GM19025 (cell line): ENCODE data around the gene FNIP1.
"Not testable (repeated sequence)": the region's sequence is repeated elsewhere in the genome, so short reads cannot be mapped to it uniquely, and the experiment has no call there.

Experiments used
- ATAC-seq: cut with Tn5 transposase; IDR thresholded peaks from one replicate; pipeline ENCODE4 v1.9.1; 2021; ENCODE audit warnings: mild to moderate bottlenecking, low read depth, moderate library complexity; ENCODE audit not compliant: unreplicated experiment

The FNIP1 gene

GRCh38 chr5:131796793-131797693 is at the start of gene FNIP1:
Gene FNIP1, minus strand, starts transcription at chr5:131797017. Its CDS starts 96 bp downstream, at chr5:131796921.
- peak; percentile 95 for ATAC-seq

GRCh38 chr5:131846536-131846935 is 49.7 kb upstream of the FNIP1 start:
- no peak for ATAC-seq

GRCh38 chr5:131845828-131846227 is 49.0 kb upstream of the FNIP1 start:
- no peak for ATAC-seq

GRCh38 chr5:131842971-131843370 is 46.2 kb upstream of the FNIP1 start:
- not testable (repeated sequence) for ATAC-seq

- ATAC-seq = not testable (repeated sequence)
Observed at GRCh38 chr5:131832702-131833101, 35.9 kb upstream of the FNIP1 start.

GRCh38 chr5:131825404-131826013 is 28.7 kb upstream of the FNIP1 start:
- ATAC-seq = no peak

GRCh38 chr5:131824631-131825030 is 27.8 kb upstream of the FNIP1 start:
- no peak for ATAC-seq

- no peak for ATAC-seq
Observed at GRCh38 chr5:131821221-131821620, 24.4 kb upstream of the FNIP1 start.

- ATAC-seq = no peak
Observed at GRCh38 chr5:131818001-131818724, 21.3 kb upstream of the FNIP1 start.

- ATAC-seq = no peak
Observed at GRCh38 chr5:131814990-131815389, 18.2 kb upstream of the FNIP1 start.

GRCh38 chr5:131812371-131813160 is 15.7 kb upstream of the FNIP1 start:
- no peak for ATAC-seq

GRCh38 chr5:131810510-131811249 is 13.9 kb upstream of the FNIP1 start:
- ATAC-seq = no peak

GRCh38 chr5:131795879-131796792 is 681 bp downstream of the FNIP1 start:
- ATAC-seq = peak; percentile 11

GRCh38 chr5:131795228-131795627 is 1.6 kb downstream of the FNIP1 start:
- no peak for ATAC-seq

GRCh38 chr5:131794586-131794985 is 2.2 kb downstream of the FNIP1 start:
- ATAC-seq = no peak

GRCh38 chr5:131792896-131793295 is 3.9 kb downstream of the FNIP1 start:
- no peak for ATAC-seq

GRCh38 chr5:131791866-131792265 is 5.0 kb downstream of the FNIP1 start:
- ATAC-seq = no peak

GRCh38 chr5:131790550-131790949 is 6.3 kb downstream of the FNIP1 start:
- ATAC-seq = no peak

GRCh38 chr5:131789765-131790164 is 7.1 kb downstream of the FNIP1 start:
- no peak for ATAC-seq
